Panc1 (cell line): Measurements from ENCODE around the gene NBDY.
A peak's percentile ranks its signal among the peaks of the same experiment; 100 is the strongest.

ENCODE experiments used
- POLR2AphosphoS5 ChIP-seq: IDR thresholded peaks from 2 replicates; pipeline ENCODE4 v1.6.1; 2012; ENCODE audit warnings: mild to moderate bottlenecking, low read depth, low read length, moderate library complexity
- TF ChIP-seq, protein P1 (sequence below): fragments of 450-650 bp; IDR thresholded peaks from 2 replicates; pipeline ENCODE4 v1.5.1; 2017; ENCODE audit warnings: mild to moderate bottlenecking

DNA sequence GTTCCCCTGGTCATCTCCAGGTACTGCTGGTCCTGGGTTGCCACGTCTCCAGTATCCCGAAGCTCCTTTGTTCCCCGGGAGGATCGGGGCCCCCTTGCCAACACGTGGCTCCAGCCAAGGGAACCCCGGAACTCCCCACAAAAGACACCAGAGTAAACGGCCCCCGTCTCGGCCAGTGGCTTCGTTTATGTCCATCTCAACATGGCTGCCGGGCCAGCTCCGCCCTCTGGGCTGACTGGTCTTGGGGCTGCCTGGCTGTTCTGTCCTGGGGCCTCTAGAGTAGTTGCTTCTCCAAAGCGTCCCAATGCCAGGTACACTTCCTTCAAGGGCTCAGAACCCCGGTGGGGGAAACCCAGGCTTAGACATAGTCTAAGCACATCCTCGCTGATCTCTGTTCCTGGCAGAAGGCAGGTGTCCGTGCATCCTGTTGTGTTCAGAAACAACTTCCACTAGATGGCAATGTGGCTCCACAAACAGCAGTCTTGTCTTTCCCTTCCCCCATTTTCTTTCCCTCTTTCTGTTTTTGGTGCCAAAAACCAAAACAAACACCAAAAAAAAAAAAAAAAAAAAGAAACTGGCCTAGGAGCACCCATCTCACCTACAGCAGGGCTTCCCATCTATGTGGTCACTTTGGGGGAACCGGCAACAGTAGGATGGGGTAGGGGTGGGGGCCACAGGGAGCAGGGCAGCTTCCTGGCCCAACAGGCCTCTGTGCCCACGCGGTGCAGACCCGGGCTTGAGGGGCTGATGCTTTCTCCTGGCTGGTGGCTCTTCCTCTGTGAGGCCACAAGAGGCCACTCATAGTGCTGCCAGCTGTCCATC is 35.3 kb downstream of the NBDY start:
- TF ChIP-seq, protein P1, sequence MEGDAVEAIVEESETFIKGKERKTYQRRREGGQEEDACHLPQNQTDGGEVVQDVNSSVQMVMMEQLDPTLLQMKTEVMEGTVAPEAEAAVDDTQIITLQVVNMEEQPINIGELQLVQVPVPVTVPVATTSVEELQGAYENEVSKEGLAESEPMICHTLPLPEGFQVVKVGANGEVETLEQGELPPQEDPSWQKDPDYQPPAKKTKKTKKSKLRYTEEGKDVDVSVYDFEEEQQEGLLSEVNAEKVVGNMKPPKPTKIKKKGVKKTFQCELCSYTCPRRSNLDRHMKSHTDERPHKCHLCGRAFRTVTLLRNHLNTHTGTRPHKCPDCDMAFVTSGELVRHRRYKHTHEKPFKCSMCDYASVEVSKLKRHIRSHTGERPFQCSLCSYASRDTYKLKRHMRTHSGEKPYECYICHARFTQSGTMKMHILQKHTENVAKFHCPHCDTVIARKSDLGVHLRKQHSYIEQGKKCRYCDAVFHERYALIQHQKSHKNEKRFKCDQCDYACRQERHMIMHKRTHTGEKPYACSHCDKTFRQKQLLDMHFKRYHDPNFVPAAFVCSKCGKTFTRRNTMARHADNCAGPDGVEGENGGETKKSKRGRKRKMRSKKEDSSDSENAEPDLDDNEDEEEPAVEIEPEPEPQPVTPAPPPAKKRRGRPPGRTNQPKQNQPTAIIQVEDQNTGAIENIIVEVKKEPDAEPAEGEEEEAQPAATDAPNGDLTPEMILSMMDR = peak; percentile 68
- no peak for TF ChIP-seq POLR2AphosphoS5
